SK-N-MC (cell line): ENCODE results near the gene AGO3.

Experiments used
- FOXP2 ChIP-seq: optimal IDR thresholded peaks from 2 replicates; pipeline ENCODE3; 2011; ENCODE audit warnings: mild to moderate bottlenecking, moderate library complexity; ENCODE audit not compliant: insufficient read depth; ENCODE audit errors: extremely low read length, control extremely low read depth
- POLR2AphosphoS5 ChIP-seq: IDR thresholded peaks from 2 replicates; pipeline ENCODE4 v1.6.1; 2012; ENCODE audit warnings: mild to moderate bottlenecking, low read depth, low read length, borderline replicate concordance

GRCh38 chr1:36114371-36114770, 183.5 kb downstream of the AGO3 start:
- TF ChIP-seq FOXP2 (no peak), POLR2AphosphoS5 (no peak)
